HCT116 (cell line): ENCODE data around the gene VPS26A.
A peak's percentile ranks its signal among the peaks of the same experiment; 100 is the strongest.

Experiments used
- CEBPB ChIP-seq: IDR thresholded peaks from 2 replicates; pipeline ENCODE4 v1.6.1; 2012; ENCODE audit warnings: low read depth
- CTCF ChIP-seq, 3 experiments: fragments of 200-600 bp in 1 of 3; sonication (generic) in 1 of 3; IDR thresholded peaks in 2 of 3; conservative IDR thresholded peaks in 1 of 3; 2 replicates each; pipeline ENCODE4 v1.5.1; 2012 to 2017; ENCODE audit warnings: low read depth in 2 of 3, low read length in 2 of 3, antibody characterized with exemption in 1 of 3, borderline replicate concordance in 1 of 3, control low read depth in 1 of 3, mild to moderate bottlenecking in 1 of 3, mixed read lengths in 1 of 3, mixed run types in 1 of 3, moderate library complexity in 1 of 3; ENCODE audit not compliant: insufficient read depth in 1 of 3
- EZH2 ChIP-seq: fragments of 200-600 bp; sonication (generic); IDR thresholded peaks from 2 replicates; pipeline ENCODE4 v1.6.1; 2017; ENCODE audit warnings: antibody characterized with exemption, mixed run types
- EZH2phosphoT487 ChIP-seq: fragments of 200-600 bp; IDR thresholded peaks from 2 replicates; pipeline ENCODE4 v1.6.1; 2018; ENCODE audit warnings: antibody characterized with exemption, borderline replicate concordance
- JUND ChIP-seq: IDR thresholded peaks from 2 replicates; pipeline ENCODE4 v1.6.1; 2012
- POLR2A ChIP-seq: IDR thresholded peaks from 2 replicates; pipeline ENCODE4 v1.7.0; 2011; ENCODE audit warnings: borderline replicate concordance; ENCODE audit not compliant: insufficient read depth, insufficient read length; ENCODE audit errors: extremely low read depth
- POLR2AphosphoS5 ChIP-seq: IDR thresholded peaks from 2 replicates; pipeline ENCODE4 v1.6.1; 2011; ENCODE audit warnings: mild to moderate bottlenecking, low read depth, low read length, moderate library complexity
- REST ChIP-seq: IDR thresholded peaks from 2 replicates; pipeline ENCODE4 v1.6.1; 2012; ENCODE audit warnings: low read depth
- SP1 ChIP-seq: IDR thresholded peaks from 2 replicates; pipeline ENCODE4 v1.6.1; 2012; ENCODE audit warnings: low read depth
- YY1 ChIP-seq: IDR thresholded peaks from 2 replicates; pipeline ENCODE4 v1.6.1; 2011; ENCODE audit warnings: low read length, low read depth, moderate library complexity, mild to moderate bottlenecking; ENCODE audit not compliant: insufficient replicate concordance; ENCODE audit errors: extremely low read depth
- ZFX ChIP-seq: fragments of 450-650 bp; IDR thresholded peaks from 2 replicates; pipeline ENCODE4 v1.6.1; 2017
- ZNF274 ChIP-seq: fragments of 200-500 bp; sonication (Bioruptor generic); IDR thresholded peaks from 2 replicates; pipeline ENCODE4 v1.6.1; 2014; ENCODE audit warnings: mild to moderate bottlenecking, low read depth, low read length, inconsistent platforms

GRCh38 chr10:69141304-69141703 is 17.3 kb downstream of the VPS26A start:
- TF ChIP-seq CTCF (IDR thresholded peaks at IDR 0.05 in 2 of 3, conservative IDR thresholded peaks at IDR 0.05 in 1 of 3; ENCODE audit: borderline replicate concordance in 1 of 3, insufficient read depth in 1 of 3, low read depth in 2 of 3, low read length in 2 of 3) (peak in 1 of 3 experiments; percentile 32; a peak in 2 of 6 replicates), EZH2 (no peak), POLR2AphosphoS5 (no peak), JUND (no peak), YY1 (no peak), ZFX (no peak), ZNF274 (no peak), POLR2A (no peak), EZH2phosphoT487 (no peak), SP1 (no peak), CEBPB (no peak), REST (no peak)
